ENCODE measurements around the gene MMS22L.

GRCh38 chr6:97141756-97142155 is 141.3 kb downstream of the MMS22L start:
- TF ChIP-seq CTCF (IDR thresholded peaks at IDR 0.05) (no peak), POLR2A (IDR thresholded peaks at IDR 0.05) (no peak)

Measured in heart left ventricle (tissue), 13 donors.